ENCODE data around the gene HOXD11. TPM values are rescaled to one million over a fixed set of nuclear protein-coding genes. Genes with fewer than 3 reads are reported as not detected.

Gene HOXD11
- total and polyA plus RNA-seq, 4 donors = 0.29 TPM; not detected in 3

DNA sequence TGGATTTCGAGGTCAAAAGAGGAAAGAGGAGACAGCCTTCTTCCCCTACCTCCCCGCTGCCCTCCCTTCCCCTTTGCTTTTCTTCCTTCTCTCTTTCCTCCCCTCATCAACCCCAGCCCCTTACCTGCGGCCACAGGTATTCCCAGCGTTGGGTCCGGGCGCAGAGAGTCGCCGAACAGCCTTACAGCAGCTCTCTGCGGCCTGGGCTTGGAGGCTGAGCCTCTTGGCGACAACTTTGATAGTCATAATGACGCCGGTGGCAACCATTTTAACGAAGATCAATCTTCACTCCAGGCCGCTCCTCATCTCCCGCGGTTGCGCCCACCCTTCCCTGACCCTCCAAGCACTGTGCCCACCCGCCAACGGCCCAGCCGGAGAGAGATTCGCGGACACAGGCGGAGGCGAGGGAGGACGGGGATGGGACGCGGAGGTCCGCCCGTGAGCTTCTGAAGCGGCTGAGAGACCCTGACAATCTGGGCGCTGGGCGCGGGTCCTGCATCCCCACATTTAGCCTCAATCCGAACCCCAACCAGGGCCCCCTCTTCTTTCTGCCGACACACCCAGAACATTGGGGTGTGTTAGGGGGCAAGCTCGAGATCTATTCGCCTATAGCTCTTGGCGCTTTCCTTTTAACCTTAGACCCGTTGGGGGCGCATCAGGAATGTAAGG lies 21.8 kb upstream of the HOXD11 start:
- intact Hi-C loops (cut with DNase I) = loop anchor here (5.0 to 10.0 kb wide), 3 partner anchors 718 to 1750 kb away; partner anchors contain the start of gene SP9 (in 1 of the 2)
- 8 to 11% methylated on average over 39 to 40 of the region's 40 CpGs for WGBS, 2 donors
- H3K36me3 ChIP-seq (ENCODE audit: control insufficient read depth in 1 of 2, insufficient read depth in 2 of 2, low read length in 1 of 2) = no peaks in the 10 kb centered on the region
- H3K4me3 ChIP-seq (ENCODE audit: low read length in 2 of 2) = no peak overlapping the region
- no peak for ATAC-seq (ENCODE audit: low FRiP score)
- H3K9me3 ChIP-seq (ENCODE audit: control insufficient read depth, low read length) = peaks cover 2% of the 10 kb centered on the region
- no peak for DNase-seq
- no peaks in the 10 kb centered on the region for H3K4me1 ChIP-seq (ENCODE audit: control insufficient read depth in 1 of 2, insufficient read depth in 2 of 2, low read length in 2 of 2)
- H3K27me3 ChIP-seq (ENCODE audit: control insufficient read depth in 1 of 2, insufficient read depth in 2 of 2, low read length in 1 of 2) = no peaks in the 10 kb centered on the region
- H3K27ac ChIP-seq (ENCODE audit: low read depth in 1 of 2, low read length in 2 of 2) = no peak overlapping the region

DNA sequence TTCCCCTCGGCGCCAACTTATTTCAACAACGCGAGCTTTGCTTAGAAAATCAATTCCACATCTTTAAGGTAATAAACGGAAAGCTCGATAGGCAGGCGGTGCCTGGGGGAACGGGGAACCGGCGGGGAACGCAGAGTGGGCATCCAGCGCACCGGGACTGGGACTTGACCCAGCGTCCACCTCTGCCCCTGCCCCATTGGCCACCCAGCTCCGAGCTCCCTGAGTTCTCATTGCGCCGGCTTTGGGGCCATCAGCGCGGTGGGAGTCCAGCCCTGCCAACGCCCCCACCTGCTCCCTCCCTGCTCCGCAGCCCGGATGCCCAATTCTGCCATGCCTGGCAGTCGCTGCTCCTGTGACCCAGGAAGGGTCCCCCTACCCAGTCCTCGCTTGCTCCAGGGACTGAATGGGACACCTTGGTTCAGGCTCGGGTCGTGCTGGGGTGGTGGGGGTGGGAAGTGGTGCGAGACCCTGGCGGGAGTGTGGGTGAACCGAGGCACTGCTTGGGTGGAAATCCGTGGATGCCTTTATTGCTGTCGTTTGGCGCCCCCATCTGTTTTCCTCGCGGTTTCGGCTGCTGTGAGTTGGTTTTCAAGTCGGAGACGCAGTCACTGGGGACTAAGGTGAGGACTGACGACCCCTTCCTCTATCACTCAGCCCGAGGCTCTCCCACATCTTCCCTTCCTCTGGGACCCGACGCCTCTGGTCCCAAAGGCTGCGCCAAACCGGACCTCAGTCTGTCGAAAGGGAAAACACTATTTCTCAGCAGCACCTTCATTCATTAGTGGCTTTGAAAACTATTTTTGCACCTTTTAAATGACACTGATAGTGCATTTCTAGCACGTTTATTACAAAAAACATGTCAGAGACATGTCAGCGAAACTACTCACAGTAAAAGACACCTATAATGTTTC lies 21.0 kb upstream of the HOXD11 start:
- H3K9me3 ChIP-seq (ENCODE audit: control insufficient read depth, low read length) = peaks cover 2% of the 10 kb centered on the region
- WGBS, 2 donors = 3 to 5% methylated on average over 45 to 46 of the region's 46 CpGs
- no peaks in the 10 kb centered on the region for H3K36me3 ChIP-seq (ENCODE audit: control insufficient read depth in 1 of 2, insufficient read depth in 2 of 2, low read length in 1 of 2)
- ATAC-seq (ENCODE audit: low FRiP score) (no peak), DNase-seq (peak in 1 of 2 donors; percentile 80)
- H3K4me1 ChIP-seq (ENCODE audit: control insufficient read depth in 1 of 2, insufficient read depth in 2 of 2, low read length in 2 of 2) = no peaks in the 10 kb centered on the region
- H3K4me3 ChIP-seq (ENCODE audit: low read length in 2 of 2) = no peak overlapping the region
- H3K27me3 ChIP-seq (ENCODE audit: control insufficient read depth in 1 of 2, insufficient read depth in 2 of 2, low read length in 1 of 2) = no peaks in the 10 kb centered on the region
- intact Hi-C loops (cut with DNase I) = loop anchor here (1.0 to 10.0 kb wide), 4 partner anchors 396 to 1751 kb away; partner anchors contain the start of gene SP9 (in 1 of the 2)
- no peak overlapping the region for H3K27ac ChIP-seq (ENCODE audit: low read depth in 1 of 2, low read length in 2 of 2)

DNA sequence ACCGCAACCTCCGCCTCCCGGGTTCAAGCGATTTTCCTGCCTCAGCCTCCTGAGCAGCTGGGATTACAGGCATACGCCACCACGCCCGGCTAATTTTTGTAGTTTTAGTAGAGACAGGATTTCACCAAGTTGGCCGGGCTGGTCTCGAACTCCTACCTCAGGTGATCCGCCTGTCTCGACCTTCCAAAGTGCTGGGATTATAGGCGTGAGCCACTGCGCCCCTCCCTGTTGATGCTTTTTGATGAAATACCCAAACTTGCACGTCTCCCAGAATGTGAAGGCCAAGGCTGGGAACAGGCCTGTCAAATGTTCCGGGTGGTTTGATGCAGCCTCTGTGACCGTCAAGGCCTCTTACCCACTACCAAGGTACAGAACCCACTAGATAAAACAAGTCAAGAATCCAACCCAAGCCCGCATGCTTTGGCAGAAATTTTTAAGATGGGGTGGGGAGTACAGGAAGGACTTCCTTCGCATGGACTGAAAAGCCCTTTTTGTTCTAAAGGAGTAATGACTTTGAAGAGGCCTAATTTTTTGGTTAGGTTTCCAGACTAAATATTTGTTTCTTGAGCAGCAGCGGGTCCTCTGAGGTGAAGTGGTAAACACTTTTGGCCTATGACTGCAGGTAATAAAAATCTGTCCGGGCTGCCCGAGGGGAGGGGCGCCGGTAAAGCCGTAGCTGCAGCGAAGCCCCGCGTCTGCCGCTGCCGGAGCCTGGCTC lies 19.6 kb upstream of the HOXD11 start:
- DNase-seq (no peak), ATAC-seq (ENCODE audit: low FRiP score) (no peak)
- Histone ChIP-seq H3K27me3 (ENCODE audit: control insufficient read depth in 1 of 2, insufficient read depth in 2 of 2, low read length in 1 of 2) (no peaks in the 10 kb centered on the region), H3K9me3 (ENCODE audit: control insufficient read depth, low read length) (peaks cover 2% of the 10 kb centered on the region), H3K27ac (ENCODE audit: low read depth in 1 of 2, low read length in 2 of 2) (no peak overlapping the region), H3K4me3 (ENCODE audit: low read length in 2 of 2) (peak overlapping the region in 1 of 2 donors; percentile 12), H3K4me1 (ENCODE audit: control insufficient read depth in 1 of 2, insufficient read depth in 2 of 2, low read length in 2 of 2) (no peaks in the 10 kb centered on the region), H3K36me3 (ENCODE audit: control insufficient read depth in 1 of 2, insufficient read depth in 2 of 2, low read length in 1 of 2) (no peaks in the 10 kb centered on the region)
- intact Hi-C loops (cut with DNase I) = loop anchor here (2.0 to 10.0 kb wide), 4 partner anchors 397 to 1753 kb away; partner anchors contain the start of gene SP9 (in 1 of the 2)
- WGBS, 2 donors = 50 to 54% methylated on average over 29 of the region's 29 CpGs

DNA sequence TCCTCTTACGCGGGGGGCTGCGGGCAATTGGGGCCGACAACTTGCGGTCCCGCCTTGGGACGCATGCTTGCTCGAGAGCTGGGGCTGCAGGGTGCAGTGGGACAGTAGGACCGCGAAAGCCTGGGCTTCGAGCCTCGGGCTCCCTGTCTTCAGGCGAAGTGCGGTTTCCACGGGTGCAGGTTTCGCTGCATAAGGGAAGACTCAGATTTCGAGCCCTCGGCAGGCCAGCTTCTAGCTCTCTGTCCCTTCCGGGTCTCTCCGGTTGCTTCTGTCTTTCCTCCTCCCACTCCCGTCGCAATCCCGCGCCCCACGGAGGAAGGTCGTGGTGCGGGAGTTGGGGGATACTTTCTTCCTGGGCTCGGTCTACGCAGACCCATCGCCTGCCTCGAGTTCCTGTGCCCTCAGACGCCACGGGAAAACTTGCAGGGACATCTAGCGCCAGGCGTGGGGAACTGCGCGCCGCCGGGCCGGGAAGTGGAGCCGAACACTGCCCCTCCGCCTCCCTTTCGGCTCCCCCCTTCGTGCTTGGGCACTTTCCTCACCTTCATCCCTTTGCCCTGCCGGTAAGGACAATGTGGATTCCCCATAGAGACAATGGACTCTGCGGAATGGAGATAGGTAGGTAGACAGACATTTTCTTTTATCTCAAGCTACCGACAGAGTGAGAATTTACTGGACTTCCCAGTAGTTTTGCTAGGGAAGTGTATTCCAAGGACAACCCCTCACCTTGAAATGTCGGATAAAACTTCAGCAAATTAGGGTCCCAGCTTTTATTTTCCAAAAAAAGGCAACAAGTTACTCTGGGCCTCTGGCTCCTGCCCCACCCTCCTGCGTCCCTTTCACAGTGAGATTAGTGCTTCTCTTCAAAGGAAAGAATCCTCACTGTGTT lies 18.8 kb upstream of the HOXD11 start:
- no peaks in the 10 kb centered on the region for H3K36me3 ChIP-seq (ENCODE audit: control insufficient read depth in 1 of 2, insufficient read depth in 2 of 2, low read length in 1 of 2)
- ATAC-seq (ENCODE audit: low FRiP score) (peak; percentile 86), DNase-seq (peak in 1 of 2 donors; percentile 89)
- H3K27me3 ChIP-seq (ENCODE audit: control insufficient read depth in 1 of 2, insufficient read depth in 2 of 2, low read length in 1 of 2) = no peaks in the 10 kb centered on the region
- H3K4me1 ChIP-seq (ENCODE audit: control insufficient read depth in 1 of 2, insufficient read depth in 2 of 2, low read length in 2 of 2) = no peaks in the 10 kb centered on the region
- 6 to 8% methylated on average over 48 to 49 of the region's 49 CpGs for WGBS, 2 donors
- peak overlapping the region in 1 of 2 donors; percentile 12 for H3K4me3 ChIP-seq (ENCODE audit: low read length in 2 of 2)
- peaks cover 2% of the 10 kb centered on the region for H3K9me3 ChIP-seq (ENCODE audit: control insufficient read depth, low read length)
- H3K27ac ChIP-seq (ENCODE audit: low read depth in 1 of 2, low read length in 2 of 2) = no peak overlapping the region
- intact Hi-C loops (cut with DNase I) = loop anchor here (2.0 to 10.0 kb wide), 4 partner anchors 397 to 1753 kb away; partner anchors contain the start of gene SP9 (in 1 of the 2)

DNA sequence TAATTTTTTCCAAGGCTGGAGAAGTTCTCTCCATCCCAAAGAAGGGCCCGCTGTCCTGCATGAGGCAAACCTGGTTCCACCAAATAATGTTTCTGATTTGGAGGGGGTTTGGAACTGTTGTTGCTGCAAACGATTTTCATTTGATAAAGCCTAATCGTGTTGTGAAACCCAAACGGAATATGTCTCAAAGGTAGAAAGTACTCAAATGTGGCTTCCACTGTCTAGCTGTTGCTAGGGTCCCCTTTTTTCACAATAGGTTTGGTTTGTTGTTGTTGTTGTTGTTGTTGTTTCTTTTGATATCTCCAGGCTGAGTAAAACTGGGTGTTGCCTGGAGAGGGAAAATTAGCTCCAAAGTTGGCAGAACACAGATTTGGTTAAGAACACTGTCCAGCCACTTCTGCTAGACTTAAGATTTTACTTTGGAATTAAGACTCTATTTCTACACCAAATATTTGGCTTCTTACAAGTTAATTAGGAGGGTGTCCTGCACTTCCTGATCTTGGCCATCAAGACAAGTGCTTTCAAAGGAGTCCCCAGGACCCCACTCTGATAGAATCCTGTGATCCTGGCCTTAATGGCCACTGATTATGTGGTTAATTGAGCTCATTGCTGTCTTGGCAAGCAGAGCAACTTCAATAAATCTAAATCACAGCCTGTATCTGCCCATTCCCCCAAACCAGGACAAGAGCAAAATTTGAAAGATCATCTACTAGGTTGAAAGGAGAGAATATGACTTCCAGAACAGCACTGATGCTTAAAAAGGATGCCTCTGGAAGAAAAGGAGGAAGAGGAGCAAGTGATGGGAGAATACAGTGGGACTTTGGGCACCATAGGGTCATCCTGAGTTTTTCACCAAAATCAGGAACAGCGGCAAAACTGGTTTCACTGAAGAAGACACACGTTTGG lies 17.9 kb upstream of the HOXD11 start:
- Histone ChIP-seq H3K9me3 (ENCODE audit: control insufficient read depth, low read length) (no peaks in the 10 kb centered on the region), H3K4me3 (ENCODE audit: low read length in 2 of 2) (no peak overlapping the region), H3K4me1 (ENCODE audit: control insufficient read depth in 1 of 2, insufficient read depth in 2 of 2, low read length in 2 of 2) (no peaks in the 10 kb centered on the region), H3K36me3 (ENCODE audit: control insufficient read depth in 1 of 2, insufficient read depth in 2 of 2, low read length in 1 of 2) (no peaks in the 10 kb centered on the region), H3K27me3 (ENCODE audit: control insufficient read depth in 1 of 2, insufficient read depth in 2 of 2, low read length in 1 of 2) (no peaks in the 10 kb centered on the region), H3K27ac (ENCODE audit: low read depth in 1 of 2, low read length in 2 of 2) (no peak overlapping the region)
- intact Hi-C loops (cut with DNase I) = loop anchor here (2.0 to 10.0 kb wide), 4 partner anchors 398 to 1754 kb away; partner anchors contain the start of gene SP9 (in 1 of the 2)
- no peak for ATAC-seq (ENCODE audit: low FRiP score)
- DNase-seq = no peak
- WGBS, 2 donors = 14 to 16% methylated on average over 6 of the region's 6 CpGs

GRCh38 chr2:176089843-176090395 lies 17.2 kb upstream of the HOXD11 start:
- Histone ChIP-seq H3K27me3 (ENCODE audit: control insufficient read depth in 1 of 2, insufficient read depth in 2 of 2, low read length in 1 of 2) (no peaks in the 10 kb centered on the region), H3K36me3 (ENCODE audit: control insufficient read depth in 1 of 2, insufficient read depth in 2 of 2, low read length in 1 of 2) (no peaks in the 10 kb centered on the region), H3K4me3 (ENCODE audit: low read length in 2 of 2) (no peak overlapping the region), H3K27ac (ENCODE audit: low read depth in 1 of 2, low read length in 2 of 2) (no peak overlapping the region), H3K9me3 (ENCODE audit: control insufficient read depth, low read length) (no peaks in the 10 kb centered on the region), H3K4me1 (ENCODE audit: control insufficient read depth in 1 of 2, insufficient read depth in 2 of 2, low read length in 2 of 2) (no peaks in the 10 kb centered on the region)
- intact Hi-C loops (cut with DNase I) = loop anchor here (2.0 to 10.0 kb wide), 5 partner anchors 399 to 1755 kb away; partner anchors contain the start of genes ATP5MC3 (in 1 of the 2) and SP9 (in 1 of the 2)
- DNase-seq (no peak), ATAC-seq (ENCODE audit: low FRiP score) (no peak)

- 47 to 52% methylated on average over 5 of the region's 5 CpGs for WGBS, 2 donors
- intact Hi-C loops (cut with DNase I) = loop anchor here in 1 of 2 donors (10.0 kb wide), 1 partner anchor 906 kb away; the partner anchor contains the start of gene ATP5MC3
- no peaks in the 10 kb centered on the region for H3K9me3 ChIP-seq (ENCODE audit: control insufficient read depth, low read length)
- H3K4me1 ChIP-seq (ENCODE audit: control insufficient read depth in 1 of 2, insufficient read depth in 2 of 2, low read length in 2 of 2) = no peaks in the 10 kb centered on the region
- no peak for ATAC-seq (ENCODE audit: low FRiP score)
- no peak overlapping the region for H3K27ac ChIP-seq (ENCODE audit: low read depth in 1 of 2, low read length in 2 of 2)
- no peak overlapping the region for H3K4me3 ChIP-seq (ENCODE audit: low read length in 2 of 2)
- DNase-seq = no peak
- no peaks in the 10 kb centered on the region for H3K36me3 ChIP-seq (ENCODE audit: control insufficient read depth in 1 of 2, insufficient read depth in 2 of 2, low read length in 1 of 2)
- no peaks in the 10 kb centered on the region for H3K27me3 ChIP-seq (ENCODE audit: control insufficient read depth in 1 of 2, insufficient read depth in 2 of 2, low read length in 1 of 2)
Observed at GRCh38 chr2:176090862-176091261, 16.2 kb upstream of the HOXD11 start.

Data from aorta (tissue), 5 donors.